ENCODE data around the gene CHMP6. TPM values are rescaled to one million over a fixed set of nuclear protein-coding genes. Genes with fewer than 3 reads are reported as not detected.

The CHMP6 gene
- total RNA-seq = 22.2 TPM

- peak; percentile 63 for ATAC-seq
These were observed at the start of gene CHMP6 for GRCh38 chr17:80991645-80992076. Gene CHMP6, plus strand, starts transcription at chr17:80991841. Its CDS starts 78 bp downstream, at chr17:80991919.

- ATAC-seq = peak; percentile 70
These were observed 49.0 kb upstream of the CHMP6 start for GRCh38 chr17:80942423-80943345.

GRCh38 chr17:80943346-80944145 lies 48.1 kb upstream of the CHMP6 start:
- no peak for ATAC-seq

- ATAC-seq = no peak
These were observed 47.3 kb upstream of the CHMP6 start for GRCh38 chr17:80944326-80944725.

GRCh38 chr17:80945736-80946135 lies 45.9 kb upstream of the CHMP6 start:
- ATAC-seq = no peak

- ATAC-seq = no peak
These were observed 45.2 kb upstream of the CHMP6 start for GRCh38 chr17:80946449-80946848.

GRCh38 chr17:80947200-80947940 lies 44.3 kb upstream of the CHMP6 start:
- no peak for ATAC-seq

GRCh38 chr17:80948019-80948975 lies 43.3 kb upstream of the CHMP6 start:
- no peak for ATAC-seq

- no peak for ATAC-seq
These were observed 42.6 kb upstream of the CHMP6 start for GRCh38 chr17:80948976-80949450.

- no peak for ATAC-seq
These were observed 41.9 kb upstream of the CHMP6 start for GRCh38 chr17:80949451-80950421.

- no peak for ATAC-seq
These were observed 41.0 kb upstream of the CHMP6 start for GRCh38 chr17:80950466-80951120.

- ATAC-seq = peak; percentile 54
These were observed 40.2 kb upstream of the CHMP6 start for GRCh38 chr17:80951121-80952090.

GRCh38 chr17:80952291-80952690 lies 39.4 kb upstream of the CHMP6 start:
- ATAC-seq = no peak

- ATAC-seq = no peak
These were observed 37.9 kb upstream of the CHMP6 start for GRCh38 chr17:80953471-80954315.

GRCh38 chr17:80955078-80955477 lies 36.6 kb upstream of the CHMP6 start:
- no peak for ATAC-seq

- ATAC-seq = no peak
These were observed 35.9 kb upstream of the CHMP6 start for GRCh38 chr17:80955671-80956280.
